Natural killer cell (primary cell): ENCODE measurements around the gene SLC6A1. TPM values are rescaled to one million over a fixed set of nuclear protein-coding genes. Genes with fewer than 3 reads are reported as not detected.

Experiments
- ATAC-seq, 3 donors: fragments of 150-1000 bp in 2 of 3; fragments of 200-7000 bp in 1 of 3; cut with Tn5 transposase; 1 replicate in 1 of 3; 2 replicates in 2 of 3; pipeline ENCODE4 v1.10.0; 2021; ENCODE audit warnings: mild to moderate bottlenecking in 2 of 3, moderate library complexity in 2 of 3
- DNase-seq, 2 donors: peaks; one replicate each; pipeline versions ENCODE4 v3.0.0 to v3.0.0-alpha.2; 2013 to 2021; ENCODE audit warnings: mixed read lengths in 1 of 2
- H3K27ac ChIP-seq: one replicate; pipeline ENCODE4 v1.5.1; 2013; ENCODE audit warnings: mild to moderate bottlenecking, low read length
- H3K27me3 ChIP-seq: one replicate; pipeline ENCODE4 v1.6.1; 2013; ENCODE audit warnings: low read length; ENCODE audit not compliant: control insufficient read depth, insufficient read depth
- H3K36me3 ChIP-seq: one replicate; pipeline ENCODE4 v1.6.1; 2013; ENCODE audit warnings: low read length; ENCODE audit not compliant: control insufficient read depth, insufficient read depth
- H3K4me1 ChIP-seq: one replicate; pipeline ENCODE4 v1.6.1; 2013; ENCODE audit warnings: low read length; ENCODE audit not compliant: control insufficient read depth, insufficient read depth
- H3K4me3 ChIP-seq: one replicate; pipeline ENCODE4 v1.5.1; 2013; ENCODE audit warnings: low read length
- H3K9me3 ChIP-seq: one replicate; pipeline ENCODE4 v1.6.1; 2013; ENCODE audit warnings: low read length; ENCODE audit not compliant: control insufficient read depth, insufficient read depth
- H3K27ac Mint-ChIP-seq, 2 donors: one replicate each; pipeline ENCODE4 v1.8.0; 2022; ENCODE audit warnings: mild to moderate bottlenecking in 2 of 2, mixed read lengths in 2 of 2, moderate library complexity in 1 of 2
- H3K27me3 Mint-ChIP-seq, 2 donors: one replicate each; pipeline ENCODE4 v1.8.0; 2022; ENCODE audit warnings: low read depth in 2 of 2, mixed read lengths in 2 of 2
- H3K36me3 Mint-ChIP-seq: one replicate; pipeline ENCODE4 v1.8.0; 2022; ENCODE audit warnings: mixed read lengths
- H3K4me1 Mint-ChIP-seq, 2 donors: one replicate each; pipeline ENCODE4 v1.8.0; 2022; ENCODE audit warnings: mixed read lengths in 2 of 2
- H3K4me3 Mint-ChIP-seq: one replicate; pipeline ENCODE4 v1.8.0; 2022; ENCODE audit warnings: mild to moderate bottlenecking, moderate library complexity, mixed read lengths
- H3K9me3 Mint-ChIP-seq, 2 donors: one replicate each; pipeline ENCODE4 v1.8.0; 2022; ENCODE audit warnings: mixed read lengths in 2 of 2
- WGBS: methylation state at CpG from one replicate; pipeline ENCODE4 v1.1.7; 2013; ENCODE audit warnings: missing lambda C conversion rate; ENCODE audit not compliant: insufficient coverage; 5-methylcytosine and 5-hydroxymethylcytosine counted together
- intact Hi-C: fragments of 100-400 bp; cut with micrococcal nuclease; formaldehyde crosslinking; loops from one replicate; pipeline ENCODE4 v1.14.2; 2022
- total RNA-seq, 4 donors: library from RNA; stranded (reverse); fragments of 120-200 nt in 1 of 4; gene quantifications; one replicate each; pipeline versions ENCODE4 v1.2.3 to v1.2.4, GENCODE V29; 2013 to 2022
- TF ChIP-seq, protein P1 (sequence below): fragments of 200-600 bp; IDR thresholded peaks from one replicate; pipeline ENCODE4 v1.8.0; 2022; ENCODE audit warnings: antibody characterized with exemption

SLC6A1 gene
- total RNA-seq, 3 donors from 2014 or later (not counting 1 experiment from before 2014, with no cell fraction given) = not detected

GRCh38 chr3:10946526-10946925, 46.0 kb upstream of the SLC6A1 start:
- H3K27me3 ChIP-seq = no peaks in the 10 kb centered on the region
- Mint-ChIP-seq H3K4me1 (no peaks in the 10 kb centered on the region), H3K36me3 (no peaks in the 10 kb centered on the region), H3K27ac (no peak overlapping the region), H3K4me3 (no peak overlapping the region), H3K27me3 (peaks cover 0 to 11% of the 10 kb centered on the region in 2 donors), H3K9me3 (no peaks in the 10 kb centered on the region)
- H3K4me1 ChIP-seq = no peaks in the 10 kb centered on the region
- 70% methylated on average over 8 of the region's 8 CpGs for WGBS
- H3K27ac ChIP-seq = no peak overlapping the region
- no peak for ATAC-seq
- intact Hi-C loops = no loop called here
- TF ChIP-seq, protein P1, sequence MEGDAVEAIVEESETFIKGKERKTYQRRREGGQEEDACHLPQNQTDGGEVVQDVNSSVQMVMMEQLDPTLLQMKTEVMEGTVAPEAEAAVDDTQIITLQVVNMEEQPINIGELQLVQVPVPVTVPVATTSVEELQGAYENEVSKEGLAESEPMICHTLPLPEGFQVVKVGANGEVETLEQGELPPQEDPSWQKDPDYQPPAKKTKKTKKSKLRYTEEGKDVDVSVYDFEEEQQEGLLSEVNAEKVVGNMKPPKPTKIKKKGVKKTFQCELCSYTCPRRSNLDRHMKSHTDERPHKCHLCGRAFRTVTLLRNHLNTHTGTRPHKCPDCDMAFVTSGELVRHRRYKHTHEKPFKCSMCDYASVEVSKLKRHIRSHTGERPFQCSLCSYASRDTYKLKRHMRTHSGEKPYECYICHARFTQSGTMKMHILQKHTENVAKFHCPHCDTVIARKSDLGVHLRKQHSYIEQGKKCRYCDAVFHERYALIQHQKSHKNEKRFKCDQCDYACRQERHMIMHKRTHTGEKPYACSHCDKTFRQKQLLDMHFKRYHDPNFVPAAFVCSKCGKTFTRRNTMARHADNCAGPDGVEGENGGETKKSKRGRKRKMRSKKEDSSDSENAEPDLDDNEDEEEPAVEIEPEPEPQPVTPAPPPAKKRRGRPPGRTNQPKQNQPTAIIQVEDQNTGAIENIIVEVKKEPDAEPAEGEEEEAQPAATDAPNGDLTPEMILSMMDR = no peak
- no peak overlapping the region for H3K4me3 ChIP-seq
- H3K9me3 ChIP-seq = no peaks in the 10 kb centered on the region
- DNase-seq = no peak
- H3K36me3 ChIP-seq = no peaks in the 10 kb centered on the region

DNA sequence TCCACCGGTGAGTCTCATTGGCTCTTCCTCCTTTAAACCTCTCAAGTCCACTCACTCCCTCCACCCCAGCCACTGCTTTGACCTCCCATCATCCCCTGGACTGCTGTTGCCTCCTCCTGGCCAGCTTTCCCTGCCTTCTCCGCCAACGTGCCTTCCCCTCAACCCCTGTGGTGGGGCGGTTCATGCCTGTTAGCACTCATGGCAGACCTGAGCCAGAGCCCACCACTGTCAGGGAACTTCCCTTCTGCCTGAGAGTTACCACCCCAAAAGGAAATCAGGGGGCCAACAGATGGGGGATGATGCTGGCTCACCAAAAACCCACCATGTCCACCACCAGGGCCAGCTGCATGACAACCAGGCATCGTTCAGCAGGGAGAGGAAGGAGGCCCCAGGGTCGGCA, 44.2 kb upstream of the SLC6A1 start:
- Histone ChIP-seq H3K9me3 (no peaks in the 10 kb centered on the region), H3K36me3 (no peaks in the 10 kb centered on the region), H3K4me3 (no peak overlapping the region), H3K4me1 (no peaks in the 10 kb centered on the region), H3K27ac (no peak overlapping the region), H3K27me3 (no peaks in the 10 kb centered on the region)
- no peak overlapping the region for H3K27ac Mint-ChIP-seq
- ATAC-seq = no peak
- 62% methylated on average over 6 of the region's 6 CpGs for WGBS
- H3K9me3 Mint-ChIP-seq = no peaks in the 10 kb centered on the region
- peaks cover 0 to 11% of the 10 kb centered on the region in 2 donors for H3K27me3 Mint-ChIP-seq
- no peaks in the 10 kb centered on the region for H3K4me1 Mint-ChIP-seq
- TF ChIP-seq, protein P1 = no peak
- H3K4me3 Mint-ChIP-seq = no peak overlapping the region
- intact Hi-C loops = no loop called here
- H3K36me3 Mint-ChIP-seq = no peaks in the 10 kb centered on the region
- no peak for DNase-seq

- intact Hi-C loops = no loop called here
- Histone ChIP-seq H3K36me3 (no peaks in the 10 kb centered on the region), H3K27ac (no peak overlapping the region), H3K4me1 (no peaks in the 10 kb centered on the region), H3K9me3 (no peaks in the 10 kb centered on the region), H3K4me3 (no peak overlapping the region), H3K27me3 (no peaks in the 10 kb centered on the region)
- Mint-ChIP-seq H3K9me3 (no peaks in the 10 kb centered on the region), H3K4me1 (no peaks in the 10 kb centered on the region), H3K4me3 (no peak overlapping the region), H3K27ac (no peak overlapping the region), H3K36me3 (no peaks in the 10 kb centered on the region), H3K27me3 (peaks cover 0 to 11% of the 10 kb centered on the region in 2 donors)
- 86% methylated on average over 19 of the region's 19 CpGs for WGBS
- ATAC-seq (no peak), DNase-seq (no peak)
- TF ChIP-seq, protein P1 = no peak
Measured at GRCh38 chr3:10949197-10949596, 43.4 kb upstream of the SLC6A1 start.
